ENCODE results near the gene PLXNA4. TPM values are rescaled to one million over a fixed set of nuclear protein-coding genes. Genes with fewer than 3 reads are reported as not detected.
A peak's percentile ranks its signal among the peaks of the same experiment; 100 is the strongest.

The PLXNA4 gene
- total and polyA plus RNA-seq, 4 donors, result 0.63 to 4.6 (median 2.1) TPM

DNA sequence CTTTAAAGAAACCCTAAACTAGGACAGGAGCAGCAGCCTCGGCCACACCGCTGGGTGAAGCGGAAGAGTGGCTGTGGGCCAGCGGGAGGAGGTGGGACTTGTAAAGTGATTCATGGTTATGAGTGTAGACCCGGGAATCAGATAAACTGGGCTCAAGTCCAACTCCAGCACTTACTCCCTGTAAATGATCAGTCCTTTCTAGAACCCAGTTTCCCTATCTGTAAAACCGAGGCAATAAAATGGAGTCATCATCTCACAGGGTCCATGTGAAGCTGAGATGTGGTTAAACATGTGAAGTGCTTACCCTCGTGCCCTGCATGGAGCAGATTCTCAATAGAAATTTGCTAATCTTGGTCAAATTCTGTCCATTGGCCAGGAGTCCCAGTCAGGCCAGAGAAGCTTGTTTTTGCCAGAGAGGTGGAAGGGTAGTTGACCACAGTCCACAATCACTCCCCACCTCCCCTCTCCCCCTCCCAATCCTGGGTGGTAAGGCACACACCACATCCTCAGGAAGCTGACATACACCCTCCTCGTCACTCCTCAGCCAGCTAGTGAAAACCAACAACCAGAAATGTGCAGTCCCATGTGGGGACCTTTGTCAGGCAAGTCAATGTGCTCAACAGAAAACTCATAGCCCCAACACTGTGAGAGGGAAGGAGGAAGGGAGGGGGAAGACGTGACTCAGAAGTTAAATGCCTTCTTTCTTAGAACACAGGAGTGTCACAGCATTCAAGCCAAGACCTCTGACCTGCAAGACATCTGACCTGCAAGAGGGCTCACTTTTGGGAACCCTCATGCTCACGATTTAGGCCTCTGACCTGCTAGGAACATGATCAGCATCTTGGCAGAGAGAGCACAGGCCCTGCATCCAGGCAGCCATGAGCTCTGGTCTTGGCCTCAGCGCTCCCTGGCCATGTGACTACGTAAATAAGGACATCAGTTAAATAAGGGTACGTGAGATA is 145.1 kb downstream of the PLXNA4 start:
- 69 to 75% methylated on average over 13 of the region's 13 CpGs for WGBS, 2 donors
- ATAC-seq (ENCODE audit: insufficient read depth, low FRiP score) (peak; percentile 38), DNase-seq (peak; percentile 58 to 85 (median 66))
- H3K4me3 ChIP-seq, result no peak overlapping the region
- peaks cover 0 to 23% (median 10%) of the 10 kb centered on the region in 3 donors for H3K27me3 ChIP-seq (ENCODE audit: control insufficient read depth in 3 of 3, insufficient read depth in 3 of 3, low read length in 2 of 3)
- H3K4me1 ChIP-seq (ENCODE audit: control insufficient read depth in 5 of 5, insufficient read depth in 5 of 5, low read length in 5 of 5), result peaks cover 0 to 22% (median 6%) of the 10 kb centered on the region in 5 donors
- TF ChIP-seq, protein P1, sequence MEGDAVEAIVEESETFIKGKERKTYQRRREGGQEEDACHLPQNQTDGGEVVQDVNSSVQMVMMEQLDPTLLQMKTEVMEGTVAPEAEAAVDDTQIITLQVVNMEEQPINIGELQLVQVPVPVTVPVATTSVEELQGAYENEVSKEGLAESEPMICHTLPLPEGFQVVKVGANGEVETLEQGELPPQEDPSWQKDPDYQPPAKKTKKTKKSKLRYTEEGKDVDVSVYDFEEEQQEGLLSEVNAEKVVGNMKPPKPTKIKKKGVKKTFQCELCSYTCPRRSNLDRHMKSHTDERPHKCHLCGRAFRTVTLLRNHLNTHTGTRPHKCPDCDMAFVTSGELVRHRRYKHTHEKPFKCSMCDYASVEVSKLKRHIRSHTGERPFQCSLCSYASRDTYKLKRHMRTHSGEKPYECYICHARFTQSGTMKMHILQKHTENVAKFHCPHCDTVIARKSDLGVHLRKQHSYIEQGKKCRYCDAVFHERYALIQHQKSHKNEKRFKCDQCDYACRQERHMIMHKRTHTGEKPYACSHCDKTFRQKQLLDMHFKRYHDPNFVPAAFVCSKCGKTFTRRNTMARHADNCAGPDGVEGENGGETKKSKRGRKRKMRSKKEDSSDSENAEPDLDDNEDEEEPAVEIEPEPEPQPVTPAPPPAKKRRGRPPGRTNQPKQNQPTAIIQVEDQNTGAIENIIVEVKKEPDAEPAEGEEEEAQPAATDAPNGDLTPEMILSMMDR (IDR thresholded peaks at IDR 0.05; ENCODE audit: control extremely low read depth, extremely low read depth), result no peak
- H3K9ac ChIP-seq (ENCODE audit: insufficient read depth in 1 of 2, low read length in 2 of 2), result no peak overlapping the region
- no peak overlapping the region for H3K27ac ChIP-seq (ENCODE audit: low read depth in 1 of 2, low read length in 1 of 2)
- no peaks in the 10 kb centered on the region for H3K36me3 ChIP-seq (ENCODE audit: control insufficient read depth in 4 of 4, insufficient read depth in 4 of 4, low read length in 4 of 4)
- no peaks in the 10 kb centered on the region for H3K9me3 ChIP-seq (ENCODE audit: control insufficient read depth in 4 of 4, insufficient read depth in 3 of 4, low read length in 3 of 4)

DNA sequence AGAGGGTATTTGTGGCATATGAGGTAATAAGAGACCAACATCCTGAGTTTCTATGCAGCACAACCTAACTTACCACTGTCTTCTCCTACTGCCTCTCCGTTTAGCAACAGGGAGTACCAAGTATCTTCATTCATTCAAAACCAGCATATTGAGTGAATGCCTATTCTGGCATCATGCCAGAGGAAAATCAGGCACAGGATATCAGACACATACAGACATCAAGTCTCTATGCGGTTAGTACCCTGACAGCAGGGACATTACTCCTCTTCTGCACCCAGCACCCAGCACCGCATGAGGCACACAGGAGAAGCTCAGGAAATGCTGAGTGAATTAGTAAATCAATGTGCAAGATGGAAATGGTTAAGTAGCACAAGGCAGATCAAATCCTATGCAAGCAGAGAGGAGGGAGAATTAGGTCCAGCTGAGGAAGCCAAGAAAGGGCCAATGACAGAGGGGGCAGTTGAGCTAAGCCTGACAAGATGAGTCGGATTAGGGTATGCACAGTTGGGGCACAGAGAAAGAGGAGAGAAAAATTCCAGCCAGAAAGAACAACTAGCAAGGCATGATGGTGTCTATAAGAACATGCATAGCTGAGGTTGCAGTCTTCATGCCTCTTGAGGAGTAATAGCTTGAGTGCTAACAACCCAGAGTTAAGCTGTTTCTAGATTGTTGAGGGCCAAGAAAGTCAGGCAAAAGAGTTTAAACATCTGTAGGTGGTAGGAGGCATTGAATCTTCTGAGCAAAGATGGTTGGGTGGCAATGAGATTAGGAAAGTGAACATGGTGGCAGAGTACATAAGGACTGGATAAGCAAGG is 146.0 kb downstream of the PLXNA4 start:
- TF ChIP-seq, protein P1 (IDR thresholded peaks at IDR 0.05; ENCODE audit: control extremely low read depth, extremely low read depth), result no peak
- WGBS, 2 donors, result 76 to 79% methylated on average over 4 of the region's 4 CpGs
- no peaks in the 10 kb centered on the region for H3K36me3 ChIP-seq (ENCODE audit: control insufficient read depth in 4 of 4, insufficient read depth in 4 of 4, low read length in 4 of 4)
- H3K27me3 ChIP-seq (ENCODE audit: control insufficient read depth in 3 of 3, insufficient read depth in 3 of 3, low read length in 2 of 3), result peaks cover 0 to 21% (median 10%) of the 10 kb centered on the region in 3 donors
- H3K27ac ChIP-seq (ENCODE audit: low read depth in 1 of 2, low read length in 1 of 2), result no peak overlapping the region
- H3K4me1 ChIP-seq (ENCODE audit: control insufficient read depth in 5 of 5, insufficient read depth in 5 of 5, low read length in 5 of 5), result peaks cover 0 to 30% (median 6%) of the 10 kb centered on the region in 5 donors
- ATAC-seq (ENCODE audit: insufficient read depth, low FRiP score) (no peak), DNase-seq (no peak)
- no peaks in the 10 kb centered on the region for H3K9me3 ChIP-seq (ENCODE audit: control insufficient read depth in 4 of 4, insufficient read depth in 3 of 4, low read length in 3 of 4)
- no peak overlapping the region for H3K4me3 ChIP-seq
- no peak overlapping the region for H3K9ac ChIP-seq (ENCODE audit: insufficient read depth in 1 of 2, low read length in 2 of 2)

DNA sequence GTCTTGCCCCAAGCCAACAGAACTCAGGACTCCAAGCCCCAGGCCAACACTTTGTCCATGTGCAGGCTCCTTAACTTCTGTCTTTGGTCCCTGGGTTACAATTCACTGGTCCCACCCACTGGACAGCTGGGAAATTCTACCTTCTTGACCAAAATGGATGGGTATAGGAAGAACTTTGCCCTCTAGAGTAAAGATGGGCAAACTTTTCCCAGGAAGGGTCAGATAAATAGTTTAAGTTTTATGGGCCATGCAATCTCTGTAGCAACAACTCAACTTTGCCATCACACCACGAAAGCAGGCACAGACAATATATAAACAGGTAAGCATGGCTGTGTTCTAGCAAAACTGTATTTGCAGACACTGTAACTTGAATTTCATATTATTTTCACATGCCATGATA is 147.1 kb downstream of the PLXNA4 start:
- H3K36me3 ChIP-seq (ENCODE audit: control insufficient read depth in 4 of 4, insufficient read depth in 4 of 4, low read length in 4 of 4), result no peaks in the 10 kb centered on the region
- peaks cover 0 to 17% (median 5%) of the 10 kb centered on the region in 3 donors for H3K27me3 ChIP-seq (ENCODE audit: control insufficient read depth in 3 of 3, insufficient read depth in 3 of 3, low read length in 2 of 3)
- H3K4me1 ChIP-seq (ENCODE audit: control insufficient read depth in 5 of 5, insufficient read depth in 5 of 5, low read length in 5 of 5), result peaks cover 0 to 40% (median 6%) of the 10 kb centered on the region in 5 donors
- 81 to 89% methylated on average over 1 of the region's 1 CpG for WGBS, 2 donors
- DNase-seq (no peak), ATAC-seq (ENCODE audit: insufficient read depth, low FRiP score) (no peak)
- H3K9me3 ChIP-seq (ENCODE audit: control insufficient read depth in 4 of 4, insufficient read depth in 3 of 4, low read length in 3 of 4), result no peaks in the 10 kb centered on the region
- TF ChIP-seq, protein P1 (IDR thresholded peaks at IDR 0.05; ENCODE audit: control extremely low read depth, extremely low read depth), result no peak
- H3K9ac ChIP-seq (ENCODE audit: insufficient read depth in 1 of 2, low read length in 2 of 2), result no peak overlapping the region
- no peak overlapping the region for H3K4me3 ChIP-seq
- H3K27ac ChIP-seq (ENCODE audit: low read depth in 1 of 2, low read length in 1 of 2), result no peak overlapping the region
